WTC11 (cell line): ENCODE results near the gene SLC29A1. TPM values are rescaled to one million over a fixed set of nuclear protein-coding genes. Genes with fewer than 3 reads are reported as not detected.
A peak's percentile ranks its signal among the peaks of the same experiment; 100 is the strongest.

ENCODE experiments used
- ELF4 ChIP-seq: sonication (generic); formaldehyde crosslinking; IDR thresholded peaks from 2 replicates; pipeline ENCODE4 v1.8.1; 2022; ENCODE audit warnings: low read depth, mild to moderate bottlenecking, moderate library complexity, missing genetic modification reagents
- GRHL2 ChIP-seq: fragments of 250-450 bp; sonication (Bioruptor Pico); IDR thresholded peaks from 2 replicates; pipeline ENCODE4 v1.8.0; 2022; ENCODE audit warnings: mild to moderate bottlenecking, moderate library complexity; ENCODE audit not compliant: insufficient replicate concordance, severe bottlenecking
- JAZF1 ChIP-seq: fragments of 250-450 bp; sonication (Bioruptor Pico); IDR thresholded peaks from 2 replicates; pipeline ENCODE4 v1.9.0; 2021; ENCODE audit warnings: moderate library complexity, mild to moderate bottlenecking, inconsistent platforms
- KAT7 ChIP-seq: sonication (generic); formaldehyde crosslinking; IDR thresholded peaks from 2 replicates; pipeline ENCODE4 v1.8.1; 2023; ENCODE audit warnings: missing genetic modification reagents, mild to moderate bottlenecking, borderline replicate concordance
- NFATC4 ChIP-seq: fragments of 250-450 bp; sonication (Bioruptor Pico); IDR thresholded peaks from 2 replicates; pipeline ENCODE4 v1.9.0; 2021; ENCODE audit warnings: mild to moderate bottlenecking
- NFE2L1 ChIP-seq: sonication (generic); formaldehyde crosslinking; IDR thresholded peaks from 2 replicates; pipeline ENCODE4 v1.8.1; 2023; ENCODE audit warnings: missing genetic modification reagents
- NR1H2 ChIP-seq: sonication (generic); formaldehyde crosslinking; IDR thresholded peaks from 2 replicates; pipeline ENCODE4 v1.9.0; 2021; ENCODE audit warnings: mild to moderate bottlenecking, moderate library complexity, missing genetic modification reagents
- PRRX2 ChIP-seq: fragments of 250-450 bp; sonication (Bioruptor Pico); IDR thresholded peaks from 2 replicates; pipeline ENCODE4 v1.8.0; 2021; ENCODE audit warnings: mild to moderate bottlenecking
- RELA ChIP-seq: sonication (generic); formaldehyde crosslinking; IDR thresholded peaks from 2 replicates; pipeline ENCODE4 v1.8.1; 2022; ENCODE audit warnings: missing genetic modification reagents, mild to moderate bottlenecking, borderline replicate concordance
- RORB ChIP-seq: fragments of 250-450 bp; sonication (Bioruptor Pico); IDR thresholded peaks from 2 replicates; pipeline ENCODE4 v1.9.0; 2021; ENCODE audit warnings: mild to moderate bottlenecking
- SMAD3 ChIP-seq: sonication (generic); formaldehyde crosslinking; IDR thresholded peaks from 2 replicates; pipeline ENCODE4 v1.8.0; 2022; ENCODE audit warnings: missing genetic modification reagents, mild to moderate bottlenecking, borderline replicate concordance
- TCF7 ChIP-seq: sonication (generic); formaldehyde crosslinking; IDR thresholded peaks from 2 replicates; pipeline ENCODE4 v1.8.0; 2022; ENCODE audit warnings: mild to moderate bottlenecking, low read depth, missing genetic modification reagents, moderate library complexity
- ZNF232 ChIP-seq: sonication (generic); formaldehyde crosslinking; IDR thresholded peaks from 2 replicates; pipeline ENCODE4 v1.8.0; 2022; ENCODE audit warnings: mild to moderate bottlenecking, missing genetic modification reagents
- ZNF396 ChIP-seq: fragments of 250-450 bp; sonication (Bioruptor Pico); IDR thresholded peaks from 2 replicates; pipeline ENCODE4 v1.8.0; 2021; ENCODE audit warnings: mild to moderate bottlenecking, moderate library complexity, borderline replicate concordance
- total RNA-seq: library from RNA; stranded (reverse); gene quantifications from 3 replicates; pipeline ENCODE4 v1.2.3, GENCODE V29; 2021
- TF ChIP-seq, protein P1 (sequence below): sonication (generic); formaldehyde crosslinking; IDR thresholded peaks from 2 replicates; pipeline ENCODE4 v1.8.1; 2023; ENCODE audit warnings: mild to moderate bottlenecking, missing genetic modification reagents, borderline replicate concordance
- TF ChIP-seq, protein P2 (sequence below): sonication (generic); formaldehyde crosslinking; IDR thresholded peaks from 2 replicates; pipeline ENCODE4 v1.8.0; 2022; ENCODE audit warnings: mild to moderate bottlenecking, missing genetic modification reagents
- TF ChIP-seq, protein P3 (sequence below): fragments of 250-450 bp; sonication (Bioruptor Pico); IDR thresholded peaks from 2 replicates; pipeline ENCODE4 v1.9.0; 2021; ENCODE audit warnings: mild to moderate bottlenecking, borderline replicate concordance
- TF ChIP-seq, protein P4 (sequence below): sonication (generic); formaldehyde crosslinking; IDR thresholded peaks from 2 replicates; pipeline ENCODE4 v1.8.1; 2022; ENCODE audit warnings: missing genetic modification reagents, borderline replicate concordance
- TF ChIP-seq, protein P5 (sequence below): sonication (generic); formaldehyde crosslinking; IDR thresholded peaks from 2 replicates; pipeline ENCODE4 v1.8.1; 2023; ENCODE audit warnings: mild to moderate bottlenecking, missing genetic modification reagents, moderate library complexity
- TF ChIP-seq, protein P6 (sequence below): sonication (generic); formaldehyde crosslinking; IDR thresholded peaks from 2 replicates; pipeline ENCODE4 v1.8.1; 2022; ENCODE audit warnings: low read depth, missing genetic modification reagents, borderline replicate concordance
- TF ChIP-seq, protein P7 (sequence below): sonication (generic); formaldehyde crosslinking; IDR thresholded peaks from 2 replicates; pipeline ENCODE4 v1.8.0; 2023; ENCODE audit warnings: missing genetic modification reagents
- TF ChIP-seq, protein P8 (sequence below): fragments of 250-450 bp; sonication (Bioruptor Pico); IDR thresholded peaks from 2 replicates; pipeline ENCODE4 v1.9.0; 2021; ENCODE audit warnings: mild to moderate bottlenecking

SLC29A1 gene
- total RNA-seq, 1 experiment from 2014 or later: 139 TPM

DNA sequence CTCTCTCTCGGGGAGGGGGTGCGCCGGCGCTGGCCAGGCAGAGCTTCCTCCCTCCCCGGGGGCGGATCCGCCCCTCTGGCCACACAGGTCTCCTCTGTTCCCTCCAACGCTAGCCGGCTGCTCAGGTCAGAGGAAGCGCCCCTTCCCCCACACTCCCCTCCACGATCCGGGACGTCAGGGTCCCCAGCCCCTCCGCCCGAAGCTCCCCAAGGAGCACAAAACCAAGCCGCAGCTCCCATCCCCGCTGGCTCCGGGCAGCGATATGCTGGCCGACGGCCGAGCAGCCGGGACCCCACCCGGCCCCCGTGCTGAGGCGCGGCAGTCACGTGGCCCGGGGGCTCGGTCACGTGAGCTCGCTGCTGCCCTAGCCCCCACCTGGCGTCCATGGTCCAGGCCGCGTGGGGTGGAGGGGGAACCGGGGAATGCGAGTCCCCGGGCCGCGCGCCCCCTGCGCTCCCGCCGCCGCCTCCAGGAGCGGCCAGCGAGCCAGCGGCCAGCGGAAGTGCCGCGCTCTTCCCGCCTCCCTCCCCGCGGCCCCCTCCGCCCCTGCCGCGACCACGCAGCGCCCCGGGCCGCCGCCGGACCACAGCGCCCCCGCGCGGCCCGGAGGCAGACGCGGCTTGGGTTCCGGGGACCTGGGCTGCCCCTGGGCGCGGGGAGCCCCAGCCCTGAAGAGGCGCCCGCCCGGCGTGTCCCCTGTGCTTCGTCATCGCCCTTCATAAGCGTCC, 33.8 kb downstream of the SLC29A1 start, which contains the start of gene SLC35B2 (continued):
- TF ChIP-seq, protein P1, sequence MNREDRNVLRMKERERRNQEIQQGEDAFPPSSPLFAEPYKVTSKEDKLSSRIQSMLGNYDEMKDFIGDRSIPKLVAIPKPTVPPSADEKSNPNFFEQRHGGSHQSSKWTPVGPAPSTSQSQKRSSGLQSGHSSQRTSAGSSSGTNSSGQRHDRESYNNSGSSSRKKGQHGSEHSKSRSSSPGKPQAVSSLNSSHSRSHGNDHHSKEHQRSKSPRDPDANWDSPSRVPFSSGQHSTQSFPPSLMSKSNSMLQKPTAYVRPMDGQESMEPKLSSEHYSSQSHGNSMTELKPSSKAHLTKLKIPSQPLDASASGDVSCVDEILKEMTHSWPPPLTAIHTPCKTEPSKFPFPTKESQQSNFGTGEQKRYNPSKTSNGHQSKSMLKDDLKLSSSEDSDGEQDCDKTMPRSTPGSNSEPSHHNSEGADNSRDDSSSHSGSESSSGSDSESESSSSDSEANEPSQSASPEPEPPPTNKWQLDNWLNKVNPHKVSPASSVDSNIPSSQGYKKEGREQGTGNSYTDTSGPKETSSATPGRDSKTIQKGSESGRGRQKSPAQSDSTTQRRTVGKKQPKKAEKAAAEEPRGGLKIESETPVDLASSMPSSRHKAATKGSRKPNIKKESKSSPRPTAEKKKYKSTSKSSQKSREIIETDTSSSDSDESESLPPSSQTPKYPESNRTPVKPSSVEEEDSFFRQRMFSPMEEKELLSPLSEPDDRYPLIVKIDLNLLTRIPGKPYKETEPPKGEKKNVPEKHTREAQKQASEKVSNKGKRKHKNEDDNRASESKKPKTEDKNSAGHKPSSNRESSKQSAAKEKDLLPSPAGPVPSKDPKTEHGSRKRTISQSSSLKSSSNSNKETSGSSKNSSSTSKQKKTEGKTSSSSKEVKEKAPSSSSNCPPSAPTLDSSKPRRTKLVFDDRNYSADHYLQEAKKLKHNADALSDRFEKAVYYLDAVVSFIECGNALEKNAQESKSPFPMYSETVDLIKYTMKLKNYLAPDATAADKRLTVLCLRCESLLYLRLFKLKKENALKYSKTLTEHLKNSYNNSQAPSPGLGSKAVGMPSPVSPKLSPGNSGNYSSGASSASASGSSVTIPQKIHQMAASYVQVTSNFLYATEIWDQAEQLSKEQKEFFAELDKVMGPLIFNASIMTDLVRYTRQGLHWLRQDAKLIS: no peak
- TF ChIP-seq ELF4 (CRISPR knock-in tag) (no peak; the same call in 1 of the 2 replicates), KAT7 (CRISPR knock-in tag) (peak; percentile 97), NFATC4 (CRISPR knock-in tag) (0 out of 2 replicates have a peak, but pooled peaks have one; percentile 22), SMAD3 (CRISPR knock-in tag) (no peak), PRRX2 (no peak; the same call in 1 of the 2 replicates), RORB (CRISPR knock-in tag) (no peak), ZNF232 (CRISPR knock-in tag) (no peak), JAZF1 (CRISPR knock-in tag) (no peak), TCF7 (CRISPR knock-in tag) (no peak), GRHL2 (CRISPR knock-in tag) (no peak), ZNF396 (CRISPR knock-in tag) (no peak), NR1H2 (CRISPR knock-in tag) (no peak), RELA (CRISPR knock-in tag) (peak; percentile 79), NFE2L1 (CRISPR knock-in tag) (no peak)
- TF ChIP-seq, protein P2, sequence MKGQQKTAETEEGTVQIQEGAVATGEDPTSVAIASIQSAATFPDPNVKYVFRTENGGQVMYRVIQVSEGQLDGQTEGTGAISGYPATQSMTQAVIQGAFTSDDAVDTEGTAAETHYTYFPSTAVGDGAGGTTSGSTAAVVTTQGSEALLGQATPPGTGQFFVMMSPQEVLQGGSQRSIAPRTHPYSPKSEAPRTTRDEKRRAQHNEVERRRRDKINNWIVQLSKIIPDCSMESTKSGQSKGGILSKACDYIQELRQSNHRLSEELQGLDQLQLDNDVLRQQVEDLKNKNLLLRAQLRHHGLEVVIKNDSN (CRISPR knock-in tag): peak; percentile 99
- TF ChIP-seq, protein P3, sequence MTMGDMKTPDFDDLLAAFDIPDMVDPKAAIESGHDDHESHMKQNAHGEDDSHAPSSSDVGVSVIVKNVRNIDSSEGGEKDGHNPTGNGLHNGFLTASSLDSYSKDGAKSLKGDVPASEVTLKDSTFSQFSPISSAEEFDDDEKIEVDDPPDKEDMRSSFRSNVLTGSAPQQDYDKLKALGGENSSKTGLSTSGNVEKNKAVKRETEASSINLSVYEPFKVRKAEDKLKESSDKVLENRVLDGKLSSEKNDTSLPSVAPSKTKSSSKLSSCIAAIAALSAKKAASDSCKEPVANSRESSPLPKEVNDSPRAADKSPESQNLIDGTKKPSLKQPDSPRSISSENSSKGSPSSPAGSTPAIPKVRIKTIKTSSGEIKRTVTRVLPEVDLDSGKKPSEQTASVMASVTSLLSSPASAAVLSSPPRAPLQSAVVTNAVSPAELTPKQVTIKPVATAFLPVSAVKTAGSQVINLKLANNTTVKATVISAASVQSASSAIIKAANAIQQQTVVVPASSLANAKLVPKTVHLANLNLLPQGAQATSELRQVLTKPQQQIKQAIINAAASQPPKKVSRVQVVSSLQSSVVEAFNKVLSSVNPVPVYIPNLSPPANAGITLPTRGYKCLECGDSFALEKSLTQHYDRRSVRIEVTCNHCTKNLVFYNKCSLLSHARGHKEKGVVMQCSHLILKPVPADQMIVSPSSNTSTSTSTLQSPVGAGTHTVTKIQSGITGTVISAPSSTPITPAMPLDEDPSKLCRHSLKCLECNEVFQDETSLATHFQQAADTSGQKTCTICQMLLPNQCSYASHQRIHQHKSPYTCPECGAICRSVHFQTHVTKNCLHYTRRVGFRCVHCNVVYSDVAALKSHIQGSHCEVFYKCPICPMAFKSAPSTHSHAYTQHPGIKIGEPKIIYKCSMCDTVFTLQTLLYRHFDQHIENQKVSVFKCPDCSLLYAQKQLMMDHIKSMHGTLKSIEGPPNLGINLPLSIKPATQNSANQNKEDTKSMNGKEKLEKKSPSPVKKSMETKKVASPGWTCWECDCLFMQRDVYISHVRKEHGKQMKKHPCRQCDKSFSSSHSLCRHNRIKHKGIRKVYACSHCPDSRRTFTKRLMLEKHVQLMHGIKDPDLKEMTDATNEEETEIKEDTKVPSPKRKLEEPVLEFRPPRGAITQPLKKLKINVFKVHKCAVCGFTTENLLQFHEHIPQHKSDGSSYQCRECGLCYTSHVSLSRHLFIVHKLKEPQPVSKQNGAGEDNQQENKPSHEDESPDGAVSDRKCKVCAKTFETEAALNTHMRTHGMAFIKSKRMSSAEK (CRISPR knock-in tag): no peak
- TF ChIP-seq, protein P4, sequence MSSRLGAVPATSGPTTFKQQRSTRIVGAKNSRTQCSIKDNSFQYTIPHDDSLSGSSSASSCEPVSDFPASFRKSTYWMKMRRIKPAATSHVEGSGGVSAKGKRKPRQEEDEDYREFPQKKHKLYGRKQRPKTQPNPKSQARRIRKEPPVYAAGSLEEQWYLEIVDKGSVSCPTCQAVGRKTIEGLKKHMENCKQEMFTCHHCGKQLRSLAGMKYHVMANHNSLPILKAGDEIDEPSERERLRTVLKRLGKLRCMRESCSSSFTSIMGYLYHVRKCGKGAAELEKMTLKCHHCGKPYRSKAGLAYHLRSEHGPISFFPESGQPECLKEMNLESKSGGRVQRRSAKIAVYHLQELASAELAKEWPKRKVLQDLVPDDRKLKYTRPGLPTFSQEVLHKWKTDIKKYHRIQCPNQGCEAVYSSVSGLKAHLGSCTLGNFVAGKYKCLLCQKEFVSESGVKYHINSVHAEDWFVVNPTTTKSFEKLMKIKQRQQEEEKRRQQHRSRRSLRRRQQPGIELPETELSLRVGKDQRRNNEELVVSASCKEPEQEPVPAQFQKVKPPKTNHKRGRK (CRISPR knock-in tag): no peak
- TF ChIP-seq, protein P5, sequence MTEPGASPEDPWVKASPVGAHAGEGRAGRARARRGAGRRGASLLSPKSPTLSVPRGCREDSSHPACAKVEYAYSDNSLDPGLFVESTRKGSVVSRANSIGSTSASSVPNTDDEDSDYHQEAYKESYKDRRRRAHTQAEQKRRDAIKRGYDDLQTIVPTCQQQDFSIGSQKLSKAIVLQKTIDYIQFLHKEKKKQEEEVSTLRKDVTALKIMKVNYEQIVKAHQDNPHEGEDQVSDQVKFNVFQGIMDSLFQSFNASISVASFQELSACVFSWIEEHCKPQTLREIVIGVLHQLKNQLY: no peak
- TF ChIP-seq, protein P6, sequence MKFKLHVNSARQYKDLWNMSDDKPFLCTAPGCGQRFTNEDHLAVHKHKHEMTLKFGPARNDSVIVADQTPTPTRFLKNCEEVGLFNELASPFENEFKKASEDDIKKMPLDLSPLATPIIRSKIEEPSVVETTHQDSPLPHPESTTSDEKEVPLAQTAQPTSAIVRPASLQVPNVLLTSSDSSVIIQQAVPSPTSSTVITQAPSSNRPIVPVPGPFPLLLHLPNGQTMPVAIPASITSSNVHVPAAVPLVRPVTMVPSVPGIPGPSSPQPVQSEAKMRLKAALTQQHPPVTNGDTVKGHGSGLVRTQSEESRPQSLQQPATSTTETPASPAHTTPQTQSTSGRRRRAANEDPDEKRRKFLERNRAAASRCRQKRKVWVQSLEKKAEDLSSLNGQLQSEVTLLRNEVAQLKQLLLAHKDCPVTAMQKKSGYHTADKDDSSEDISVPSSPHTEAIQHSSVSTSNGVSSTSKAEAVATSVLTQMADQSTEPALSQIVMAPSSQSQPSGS (CRISPR knock-in tag): no peak
- TF ChIP-seq, protein P7, sequence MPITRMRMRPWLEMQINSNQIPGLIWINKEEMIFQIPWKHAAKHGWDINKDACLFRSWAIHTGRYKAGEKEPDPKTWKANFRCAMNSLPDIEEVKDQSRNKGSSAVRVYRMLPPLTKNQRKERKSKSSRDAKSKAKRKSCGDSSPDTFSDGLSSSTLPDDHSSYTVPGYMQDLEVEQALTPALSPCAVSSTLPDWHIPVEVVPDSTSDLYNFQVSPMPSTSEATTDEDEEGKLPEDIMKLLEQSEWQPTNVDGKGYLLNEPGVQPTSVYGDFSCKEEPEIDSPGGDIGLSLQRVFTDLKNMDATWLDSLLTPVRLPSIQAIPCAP: no peak; the same call in 1 of the 2 replicates
- TF ChIP-seq, protein P8, sequence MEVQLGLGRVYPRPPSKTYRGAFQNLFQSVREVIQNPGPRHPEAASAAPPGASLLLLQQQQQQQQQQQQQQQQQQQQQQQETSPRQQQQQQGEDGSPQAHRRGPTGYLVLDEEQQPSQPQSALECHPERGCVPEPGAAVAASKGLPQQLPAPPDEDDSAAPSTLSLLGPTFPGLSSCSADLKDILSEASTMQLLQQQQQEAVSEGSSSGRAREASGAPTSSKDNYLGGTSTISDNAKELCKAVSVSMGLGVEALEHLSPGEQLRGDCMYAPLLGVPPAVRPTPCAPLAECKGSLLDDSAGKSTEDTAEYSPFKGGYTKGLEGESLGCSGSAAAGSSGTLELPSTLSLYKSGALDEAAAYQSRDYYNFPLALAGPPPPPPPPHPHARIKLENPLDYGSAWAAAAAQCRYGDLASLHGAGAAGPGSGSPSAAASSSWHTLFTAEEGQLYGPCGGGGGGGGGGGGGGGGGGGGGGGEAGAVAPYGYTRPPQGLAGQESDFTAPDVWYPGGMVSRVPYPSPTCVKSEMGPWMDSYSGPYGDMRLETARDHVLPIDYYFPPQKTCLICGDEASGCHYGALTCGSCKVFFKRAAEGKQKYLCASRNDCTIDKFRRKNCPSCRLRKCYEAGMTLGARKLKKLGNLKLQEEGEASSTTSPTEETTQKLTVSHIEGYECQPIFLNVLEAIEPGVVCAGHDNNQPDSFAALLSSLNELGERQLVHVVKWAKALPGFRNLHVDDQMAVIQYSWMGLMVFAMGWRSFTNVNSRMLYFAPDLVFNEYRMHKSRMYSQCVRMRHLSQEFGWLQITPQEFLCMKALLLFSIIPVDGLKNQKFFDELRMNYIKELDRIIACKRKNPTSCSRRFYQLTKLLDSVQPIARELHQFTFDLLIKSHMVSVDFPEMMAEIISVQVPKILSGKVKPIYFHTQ: no peak
